MM.1S (cell line): ENCODE data around the gene NEURL1B.

Experiments used
- CTCF ChIP-seq: fragments of 300-600 bp; sonication (generic); IDR thresholded peaks from 2 replicates; pipeline ENCODE4 v1.5.1; 2016; ENCODE audit warnings: antibody characterized with exemption, low read length, mixed read lengths
- EZH2phosphoT487 ChIP-seq: fragments of 300-600 bp; sonication (generic); IDR thresholded peaks from 2 replicates; pipeline ENCODE4 v1.6.1; 2018; ENCODE audit warnings: antibody characterized with exemption, low read length

- TF ChIP-seq EZH2phosphoT487 (no peak), CTCF (no peak)
Observed at GRCh38 chr5:172674155-172674554, 33.1 kb downstream of the NEURL1B start.
